Esophagus squamous epithelium (tissue), 4 donors: ENCODE results near the gene AGO1.

Experiments
- POLR2A ChIP-seq, 4 donors: fragments of 450-650 bp; IDR thresholded peaks; one replicate each; pipeline ENCODE4 v1.6.1; 2017; ENCODE audit warnings: antibody characterized with exemption in 4 of 4, mild to moderate bottlenecking in 4 of 4, moderate library complexity in 3 of 4
- TF ChIP-seq, protein P1 (sequence below), 6 experiments: fragments of 450-650 bp in 4 of 6; fragments of 200-600 bp in 2 of 6; sonication (generic) in 2 of 6; IDR thresholded peaks; one replicate each; pipeline ENCODE4 v1.5.1; 2016 to 2019; ENCODE audit warnings: antibody characterized with exemption in 6 of 6, mild to moderate bottlenecking in 4 of 6, moderate library complexity in 4 of 6

DNA sequence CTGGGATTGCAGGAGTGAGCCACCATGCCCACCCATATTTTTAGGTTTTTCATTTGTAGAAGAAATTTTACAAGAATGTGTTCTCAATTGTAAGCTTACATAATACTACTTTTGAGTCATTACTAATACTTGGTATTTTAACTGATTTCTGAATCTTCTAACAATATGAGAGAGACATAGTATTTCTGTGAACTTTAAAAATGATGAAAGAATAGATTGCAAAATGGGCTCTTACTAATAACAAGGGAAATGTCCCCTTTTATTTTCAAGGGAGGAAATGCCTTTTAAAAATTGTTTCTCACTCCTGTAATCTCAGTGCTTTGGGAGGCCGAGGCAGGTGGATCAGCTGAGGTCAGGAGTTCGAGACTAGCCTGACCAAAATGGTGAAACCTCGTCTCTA, 53.8 kb downstream of the AGO1 start:
- TF ChIP-seq, protein P1, sequence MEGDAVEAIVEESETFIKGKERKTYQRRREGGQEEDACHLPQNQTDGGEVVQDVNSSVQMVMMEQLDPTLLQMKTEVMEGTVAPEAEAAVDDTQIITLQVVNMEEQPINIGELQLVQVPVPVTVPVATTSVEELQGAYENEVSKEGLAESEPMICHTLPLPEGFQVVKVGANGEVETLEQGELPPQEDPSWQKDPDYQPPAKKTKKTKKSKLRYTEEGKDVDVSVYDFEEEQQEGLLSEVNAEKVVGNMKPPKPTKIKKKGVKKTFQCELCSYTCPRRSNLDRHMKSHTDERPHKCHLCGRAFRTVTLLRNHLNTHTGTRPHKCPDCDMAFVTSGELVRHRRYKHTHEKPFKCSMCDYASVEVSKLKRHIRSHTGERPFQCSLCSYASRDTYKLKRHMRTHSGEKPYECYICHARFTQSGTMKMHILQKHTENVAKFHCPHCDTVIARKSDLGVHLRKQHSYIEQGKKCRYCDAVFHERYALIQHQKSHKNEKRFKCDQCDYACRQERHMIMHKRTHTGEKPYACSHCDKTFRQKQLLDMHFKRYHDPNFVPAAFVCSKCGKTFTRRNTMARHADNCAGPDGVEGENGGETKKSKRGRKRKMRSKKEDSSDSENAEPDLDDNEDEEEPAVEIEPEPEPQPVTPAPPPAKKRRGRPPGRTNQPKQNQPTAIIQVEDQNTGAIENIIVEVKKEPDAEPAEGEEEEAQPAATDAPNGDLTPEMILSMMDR (IDR thresholded peaks at IDR 0.05) = no peak
- no peak for TF ChIP-seq POLR2A (IDR thresholded peaks at IDR 0.05)
